ENCODE results near the gene C15orf39. TPM values are rescaled to one million over a fixed set of nuclear protein-coding genes. Genes with fewer than 3 reads are reported as not detected.

Gene C15orf39
- total RNA-seq, 3 donors from 2014 or later (not counting 1 experiment from before 2014, with no cell fraction given), result 63.5 to 89.2 (median 70.1) TPM

GRCh38 chr15:75227663-75228280 is 26.1 kb downstream of the C15orf39 start:
- Mint-ChIP-seq H3K9me3 (no peaks in the 10 kb centered on the region), H3K27me3 (ENCODE audit: low read depth in 2 of 2) (peaks cover 0 to 3% of the 10 kb centered on the region in 2 donors), H3K4me3 (no peak overlapping the region), H3K27ac (no peak overlapping the region), H3K36me3 (no peaks in the 10 kb centered on the region), H3K4me1 (no peaks in the 10 kb centered on the region)
- Histone ChIP-seq H3K4me3 (ENCODE audit: low read length) (no peak overlapping the region), H3K4me1 (ENCODE audit: control insufficient read depth, insufficient read depth, low read length) (no peaks in the 10 kb centered on the region), H3K27me3 (ENCODE audit: control insufficient read depth, insufficient read depth, low read length) (no peaks in the 10 kb centered on the region), H3K36me3 (ENCODE audit: control insufficient read depth, insufficient read depth, low read length) (no peaks in the 10 kb centered on the region), H3K27ac (ENCODE audit: low read length) (no peak overlapping the region), H3K9me3 (ENCODE audit: control insufficient read depth, insufficient read depth, low read length) (no peaks in the 10 kb centered on the region)
- DNase-seq, result no peak
- intact Hi-C loops (cut with micrococcal nuclease), result no loop called here
- no peak for ATAC-seq
- TF ChIP-seq CTCF (IDR thresholded peaks at IDR 0.05), result no peak
- 86% methylated on average over 10 of the region's 13 CpGs for WGBS (ENCODE audit: insufficient coverage)

GRCh38 chr15:75228787-75229186 is 27.1 kb downstream of the C15orf39 start:
- H3K36me3 Mint-ChIP-seq, result no peaks in the 10 kb centered on the region
- H3K4me1 Mint-ChIP-seq, result no peaks in the 10 kb centered on the region
- ATAC-seq, result no peak
- intact Hi-C loops (cut with micrococcal nuclease), result no loop called here
- no peak for TF ChIP-seq CTCF (IDR thresholded peaks at IDR 0.05)
- Histone ChIP-seq H3K27me3 (ENCODE audit: control insufficient read depth, insufficient read depth, low read length) (no peaks in the 10 kb centered on the region), H3K4me1 (ENCODE audit: control insufficient read depth, insufficient read depth, low read length) (no peaks in the 10 kb centered on the region), H3K36me3 (ENCODE audit: control insufficient read depth, insufficient read depth, low read length) (no peaks in the 10 kb centered on the region), H3K27ac (ENCODE audit: low read length) (no peak overlapping the region), H3K4me3 (ENCODE audit: low read length) (no peak overlapping the region), H3K9me3 (ENCODE audit: control insufficient read depth, insufficient read depth, low read length) (no peaks in the 10 kb centered on the region)
- H3K9me3 Mint-ChIP-seq, result no peaks in the 10 kb centered on the region
- 88% methylated on average over 8 of the region's 9 CpGs for WGBS (ENCODE audit: insufficient coverage)
- H3K4me3 Mint-ChIP-seq, result no peak overlapping the region
- DNase-seq, result no peak
- H3K27ac Mint-ChIP-seq, result no peak overlapping the region
- peaks cover 0 to 3% of the 10 kb centered on the region in 2 donors for H3K27me3 Mint-ChIP-seq (ENCODE audit: low read depth in 2 of 2)

GRCh38 chr15:75229191-75230015 is 27.7 kb downstream of the C15orf39 start:
- WGBS (ENCODE audit: insufficient coverage), result 88% methylated on average over 21 of the region's 21 CpGs

More at GRCh38 chr15:75229191-75230015, 27.7 kb downstream of the C15orf39 start:
- H3K4me1 Mint-ChIP-seq, result no peaks in the 10 kb centered on the region
- Histone ChIP-seq H3K4me3 (ENCODE audit: low read length) (no peak overlapping the region), H3K4me1 (ENCODE audit: control insufficient read depth, insufficient read depth, low read length) (no peaks in the 10 kb centered on the region), H3K27ac (ENCODE audit: low read length) (no peak overlapping the region), H3K9me3 (ENCODE audit: control insufficient read depth, insufficient read depth, low read length) (no peaks in the 10 kb centered on the region), H3K36me3 (ENCODE audit: control insufficient read depth, insufficient read depth, low read length) (no peaks in the 10 kb centered on the region), H3K27me3 (ENCODE audit: control insufficient read depth, insufficient read depth, low read length) (no peaks in the 10 kb centered on the region)
- DNase-seq, result no peak
- H3K27ac Mint-ChIP-seq, result no peak overlapping the region
- no peak for TF ChIP-seq CTCF (IDR thresholded peaks at IDR 0.05)
- no peaks in the 10 kb centered on the region for H3K9me3 Mint-ChIP-seq
- intact Hi-C loops (cut with micrococcal nuclease), result no loop called here
- no peaks in the 10 kb centered on the region for H3K36me3 Mint-ChIP-seq
- H3K27me3 Mint-ChIP-seq (ENCODE audit: low read depth in 2 of 2), result peaks cover 0 to 3% of the 10 kb centered on the region in 2 donors
- no peak overlapping the region for H3K4me3 Mint-ChIP-seq
- no peak for ATAC-seq
